Measurements from ENCODE around the gene ZNF580. TPM values are rescaled to one million over a fixed set of nuclear protein-coding genes. Genes with fewer than 3 reads are reported as not detected.

ZNF580 gene
- total and polyA plus RNA-seq, 2 experiments from 2014 or later = 10.1 to 53.8 TPM

- H3K79me2 ChIP-seq = peaks cover 27% of the 10 kb centered on the region
- H3K27me3 ChIP-seq = no peaks in the 10 kb centered on the region
- no peak overlapping the region for H2AFZ ChIP-seq
- TF ChIP-seq CTCF (IDR thresholded peaks at IDR 0.05; ENCODE audit: poor library complexity) = no peak
- TF ChIP-seq EZH2phosphoT487 (IDR thresholded peaks at IDR 0.05; ENCODE audit: low read depth, severe bottlenecking, unreplicated experiment) = no peak
- no peak for TF ChIP-seq EZH2 (IDR thresholded peaks at IDR 0.05; ENCODE audit: borderline replicate concordance)
- H4K20me1 ChIP-seq (ENCODE audit: insufficient read depth, poor library complexity, severe bottlenecking) = peaks cover 4% of the 10 kb centered on the region
- DNase-seq (ENCODE audit: low spot score) = no peak
- WGBS (ENCODE audit: low lambda C conversion rate, missing lambda C conversion rate) = 98% methylated on average over 28 of the region's 75 CpGs
- H3K36me3 ChIP-seq (replicated peaks; ENCODE audit: insufficient read depth, low read depth) = no peaks in the 10 kb centered on the region
- no peak overlapping the region for H3K27ac ChIP-seq
- H3K4me1 ChIP-seq (ENCODE audit: insufficient read depth) = no peaks in the 10 kb centered on the region
- no peaks in the 10 kb centered on the region for H3K9me2 ChIP-seq (replicated peaks; ENCODE audit: insufficient read depth)
- H3K4me2 ChIP-seq = no peak overlapping the region
- no peaks in the 10 kb centered on the region for H3K9me3 ChIP-seq (ENCODE audit: low read depth)
- no peak overlapping the region for H3K4me3 ChIP-seq
Measured at GRCh38 chr19:55613930-55614710, 26.7 kb upstream of the ZNF580 start.

- WGBS (ENCODE audit: low lambda C conversion rate, missing lambda C conversion rate) = 99% methylated on average over 47 of the region's 98 CpGs
- Histone ChIP-seq H3K9me2 (replicated peaks; ENCODE audit: insufficient read depth) (no peaks in the 10 kb centered on the region), H3K27ac (no peak overlapping the region), H3K27me3 (no peaks in the 10 kb centered on the region), H4K20me1 (ENCODE audit: insufficient read depth, poor library complexity, severe bottlenecking) (no peaks in the 10 kb centered on the region), H3K4me2 (no peak overlapping the region), H2AFZ (no peak overlapping the region), H3K4me3 (no peak overlapping the region), H3K4me1 (ENCODE audit: insufficient read depth) (no peaks in the 10 kb centered on the region), H3K9me3 (ENCODE audit: low read depth) (no peaks in the 10 kb centered on the region), H3K36me3 (replicated peaks; ENCODE audit: insufficient read depth, low read depth) (no peaks in the 10 kb centered on the region), H3K79me2 (peaks cover 19% of the 10 kb centered on the region)
- TF ChIP-seq EZH2phosphoT487 (IDR thresholded peaks at IDR 0.05; ENCODE audit: low read depth, severe bottlenecking, unreplicated experiment) (no peak), EZH2 (IDR thresholded peaks at IDR 0.05; ENCODE audit: borderline replicate concordance) (no peak), CTCF (IDR thresholded peaks at IDR 0.05; ENCODE audit: poor library complexity) (no peak)
- no peak for DNase-seq (ENCODE audit: low spot score)
Measured at GRCh38 chr19:55614711-55615542, 25.9 kb upstream of the ZNF580 start.

DNA sequence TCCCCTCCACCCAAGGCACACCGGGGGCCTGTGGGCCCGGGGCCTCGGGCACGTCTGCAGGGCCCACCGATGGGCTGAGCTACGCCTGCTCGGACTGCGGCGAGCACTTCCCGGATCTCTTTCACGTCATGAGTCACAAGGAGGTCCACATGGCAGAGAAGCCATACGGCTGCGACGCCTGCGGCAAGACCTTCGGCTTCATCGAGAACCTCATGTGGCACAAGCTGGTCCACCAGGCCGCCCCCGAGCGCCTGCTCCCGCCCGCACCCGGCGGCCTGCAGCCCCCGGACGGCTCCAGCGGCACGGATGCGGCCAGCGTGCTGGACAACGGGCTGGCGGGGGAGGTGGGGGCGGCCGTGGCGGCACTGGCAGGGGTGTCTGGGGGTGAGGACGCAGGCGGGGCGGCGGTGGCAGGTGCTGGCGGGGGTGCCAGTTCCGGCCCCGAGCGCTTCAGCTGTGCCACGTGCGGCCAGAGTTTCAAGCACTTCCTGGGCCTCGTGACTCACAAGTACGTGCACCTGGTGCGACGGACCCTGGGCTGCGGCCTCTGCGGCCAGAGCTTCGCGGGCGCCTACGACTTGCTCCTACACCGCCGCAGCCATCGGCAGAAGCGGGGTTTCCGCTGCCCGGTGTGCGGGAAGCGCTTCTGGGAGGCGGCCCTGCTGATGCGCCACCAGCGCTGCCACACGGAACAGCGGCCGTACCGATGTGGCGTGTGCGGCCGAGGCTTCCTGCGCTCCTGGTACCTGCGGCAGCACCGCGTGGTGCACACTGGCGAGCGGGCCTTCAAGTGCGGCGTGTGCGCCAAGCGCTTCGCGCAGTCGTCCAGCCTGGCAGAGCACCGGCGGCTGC is 25.0 kb upstream of the ZNF580 start:
- Histone ChIP-seq H3K27me3 (no peaks in the 10 kb centered on the region), H3K4me3 (no peak overlapping the region), H4K20me1 (ENCODE audit: insufficient read depth, poor library complexity, severe bottlenecking) (no peaks in the 10 kb centered on the region), H3K79me2 (peaks cover 11% of the 10 kb centered on the region), H3K36me3 (replicated peaks; ENCODE audit: insufficient read depth, low read depth) (no peaks in the 10 kb centered on the region), H3K4me2 (no peak overlapping the region), H3K9me3 (ENCODE audit: low read depth) (no peaks in the 10 kb centered on the region), H2AFZ (no peak overlapping the region), H3K4me1 (ENCODE audit: insufficient read depth) (no peaks in the 10 kb centered on the region), H3K9me2 (replicated peaks; ENCODE audit: insufficient read depth) (no peaks in the 10 kb centered on the region), H3K27ac (no peak overlapping the region)
- 98% methylated on average over 57 of the region's 88 CpGs for WGBS (ENCODE audit: low lambda C conversion rate, missing lambda C conversion rate)
- no peak for DNase-seq (ENCODE audit: low spot score)
- TF ChIP-seq CTCF (IDR thresholded peaks at IDR 0.05; ENCODE audit: poor library complexity) (no peak), EZH2phosphoT487 (IDR thresholded peaks at IDR 0.05; ENCODE audit: low read depth, severe bottlenecking, unreplicated experiment) (no peak), EZH2 (IDR thresholded peaks at IDR 0.05; ENCODE audit: borderline replicate concordance) (no peak)
